Endothelial cell of umbilical vein (primary cell): ENCODE measurements around the gene EMID1. TPM values are rescaled to one million over a fixed set of nuclear protein-coding genes. Genes with fewer than 3 reads are reported as not detected.

Source experiments
- BruUV-seq: library from RNA; stranded (reverse); fragments of 400-500 nt; replicated peaks from 2 replicates; lab custom pipeline; 2021; lab: Mats Ljungman, UMichigan
- CTCF ChIA-PET: fragments of 300-600, 350-600 bp; sonication (Branson Sonifier 250); formaldehyde crosslinking; loops from one replicate; lab custom pipeline; 2021; ENCODE audit warnings: antibody characterized with exemption, inconsistent platforms; lab: Charles Lee
- POLR2A ChIA-PET: fragments of 300-600, 350-600 bp; sonication (Branson Sonifier 250); formaldehyde crosslinking; loops from one replicate; lab custom pipeline; 2021; ENCODE audit warnings: antibody characterized with exemption, inconsistent platforms; lab: Charles Lee
- DNase-seq: peaks from one replicate; pipeline ENCODE4 v3.0.0-alpha.2; 2011; ENCODE audit warnings: low read depth, low spot score
- FAIRE-seq: peaks from 2 replicates; lab custom pipeline; 2011; peaks lifted over from hg19 to GRCh38; lab: Jason Lieb, UNC
- H2AFZ ChIP-seq: 2 replicates; pipeline ENCODE4 v1.6.0; 2012; ENCODE audit warnings: low read depth, low read length, control low read depth, inconsistent platforms
- H3K27ac ChIP-seq: 2 replicates; pipeline ENCODE4 v1.5.1; 2011; ENCODE audit warnings: low read depth, mild to moderate bottlenecking, control low read depth, low read length, moderate library complexity; ENCODE audit not compliant: insufficient read depth
- H3K27me3 ChIP-seq, 2 experiments: 2 replicates each; pipeline versions ENCODE4 v1.6.0 to v1.6.1; 2011; ENCODE audit warnings: low read length in 2 of 2, mixed read lengths in 1 of 2; ENCODE audit not compliant: control insufficient read depth in 2 of 2, insufficient read depth in 2 of 2
- H3K36me3 ChIP-seq, 2 experiments: 2 replicates in 1 of 2; 3 replicates in 1 of 2; pipeline ENCODE4 v1.5.1; 2011; ENCODE audit warnings: low read length in 2 of 2, mild to moderate bottlenecking in 1 of 2, moderate library complexity in 1 of 2; ENCODE audit not compliant: control insufficient read depth in 2 of 2, insufficient read depth in 2 of 2; ENCODE audit errors: extremely low read depth in 1 of 2
- H3K4me1 ChIP-seq: 3 replicates; pipeline ENCODE4 v1.5.1; 2011; ENCODE audit warnings: mild to moderate bottlenecking, low read length; ENCODE audit not compliant: control insufficient read depth, insufficient read depth; ENCODE audit errors: extremely low read depth
- H3K4me2 ChIP-seq: 2 replicates; pipeline ENCODE4 v1.6.1; 2011; ENCODE audit warnings: low read length, control low read depth, mixed read lengths; ENCODE audit not compliant: insufficient read depth
- H3K4me3 ChIP-seq, 3 experiments: fragments of 200-600 bp in 1 of 3; sonication (generic), shearing (Covaris generic) in 1 of 3; replicated peaks in 1 of 3; 2 replicates each; pipeline ENCODE4 v1.5.1; 2011 to 2016; ENCODE audit warnings: control low read depth in 3 of 3, low read length in 3 of 3, mild to moderate bottlenecking in 2 of 3, inconsistent platforms in 1 of 3, low read depth in 1 of 3, moderate library complexity in 1 of 3; ENCODE audit not compliant: insufficient read depth in 1 of 3
- H3K79me2 ChIP-seq: 2 replicates; pipeline ENCODE4 v1.6.0; 2012; ENCODE audit warnings: low read length, inconsistent platforms; ENCODE audit not compliant: control insufficient read depth, insufficient read depth
- H3K9ac ChIP-seq: replicated peaks from 2 replicates; pipeline ENCODE3; 2011; ENCODE audit warnings: low read length, control low read depth; ENCODE audit not compliant: insufficient read depth; ENCODE audit errors: extremely low read depth
- H3K9me1 ChIP-seq: replicated peaks from 3 replicates; pipeline ENCODE4 v1.6.0; 2011; ENCODE audit warnings: mild to moderate bottlenecking, low read length; ENCODE audit not compliant: control insufficient read depth, insufficient read depth; ENCODE audit errors: extremely low read depth
- H3K9me3 ChIP-seq: replicated peaks from 2 replicates; pipeline ENCODE4 v1.5.1; 2012; ENCODE audit warnings: low read length, inconsistent platforms; ENCODE audit not compliant: control insufficient read depth, insufficient read depth
- H4K20me1 ChIP-seq: replicated peaks from 2 replicates; pipeline ENCODE3; 2011; ENCODE audit warnings: mild to moderate bottlenecking, low read length; ENCODE audit not compliant: control insufficient read depth, insufficient read depth; ENCODE audit errors: extremely low read depth
- EZH2 ChIP-seq: IDR thresholded peaks from 2 replicates; pipeline ENCODE4 v1.6.1; 2012; ENCODE audit warnings: borderline replicate concordance, low read depth, mild to moderate bottlenecking, moderate library complexity, low read length, inconsistent platforms; ENCODE audit not compliant: severe bottlenecking
- FOS ChIP-seq: IDR thresholded peaks from 2 replicates; pipeline ENCODE4 v1.6.1; 2011; ENCODE audit warnings: mild to moderate bottlenecking, low read length, moderate library complexity, borderline replicate concordance; ENCODE audit not compliant: insufficient read depth
- GATA2 ChIP-seq: IDR thresholded peaks from 2 replicates; pipeline ENCODE4 v1.7.0; 2011; ENCODE audit warnings: low read depth, mild to moderate bottlenecking, moderate library complexity, mixed read lengths, low read length; ENCODE audit not compliant: insufficient read length, insufficient read depth
- JUN ChIP-seq: IDR thresholded peaks from 2 replicates; pipeline ENCODE4 v1.6.1; 2011; ENCODE audit warnings: borderline replicate concordance, low read depth; ENCODE audit not compliant: insufficient read length, insufficient read depth
- MYC ChIP-seq: IDR thresholded peaks from one replicate; pipeline ENCODE4 v1.6.1; 2011; ENCODE audit warnings: mild to moderate bottlenecking, low read depth, low read length
- POLR2A ChIP-seq: IDR thresholded peaks from 2 replicates; pipeline ENCODE4 v1.6.1; 2012; ENCODE audit warnings: low read depth, mild to moderate bottlenecking, control low read depth, low read length
- POLR2AphosphoS5 ChIP-seq: IDR thresholded peaks from 2 replicates; pipeline ENCODE4 v1.6.1; 2012; ENCODE audit warnings: low read depth, mild to moderate bottlenecking, control low read depth, low read length, moderate library complexity; ENCODE audit not compliant: insufficient read depth
- dilution Hi-C: fragments of 300-500 bp; cut with MboI; formaldehyde crosslinking; loops from one replicate; pipeline ENCODE4 v1.15.0; 2019; ENCODE audit warnings: low sequenced_read_pairs; ENCODE audit not compliant: extremely low pct_ligation_motif_present
- intact Hi-C: fragments of 100-400 bp; cut with micrococcal nuclease; formaldehyde crosslinking; loops from one replicate; pipeline ENCODE4 v1.10.0; 2022
- polyA plus RNA-seq, 4 experiments: library from polyadenylated mRNA; depleted of rRNA in 3 of 4; stranded (reverse) in 3 of 4; unstranded in 1 of 4; fragments of >200 nt; gene quantifications; 2 replicates each; pipeline versions ENCODE4 v1.2.1 to v1.2.3, GENCODE V29; 2011 to 2012; ENCODE audit warnings: missing spikeins in 1 of 4
- total RNA-seq: library from RNA; stranded (reverse); gene quantifications from 2 replicates; pipeline ENCODE4 v1.2.3, GENCODE V29; 2021
- TF ChIP-seq, protein P1 (sequence below): IDR thresholded peaks from 2 replicates; pipeline ENCODE4 v1.6.1; 2011; ENCODE audit not compliant: insufficient read depth, insufficient read length
- TF ChIP-seq, protein P2 (sequence below), 2 donors: IDR thresholded peaks; 1 replicate in 1 of 2; 2 replicates in 1 of 2; pipeline ENCODE4 v1.5.1; 2011; ENCODE audit warnings: low read length in 2 of 2, mild to moderate bottlenecking in 2 of 2, moderate library complexity in 2 of 2, control low read depth in 1 of 2, inconsistent platforms in 1 of 2, low read depth in 1 of 2; ENCODE audit not compliant: insufficient read depth in 1 of 2; ENCODE audit errors: extremely low read depth in 1 of 2

Gene EMID1
- total and polyA plus RNA-seq, 2 donors (not counting 3 experiments of a cell fraction or from before 2014, with no cell fraction given), result 0.51 to 0.75 TPM

DNA sequence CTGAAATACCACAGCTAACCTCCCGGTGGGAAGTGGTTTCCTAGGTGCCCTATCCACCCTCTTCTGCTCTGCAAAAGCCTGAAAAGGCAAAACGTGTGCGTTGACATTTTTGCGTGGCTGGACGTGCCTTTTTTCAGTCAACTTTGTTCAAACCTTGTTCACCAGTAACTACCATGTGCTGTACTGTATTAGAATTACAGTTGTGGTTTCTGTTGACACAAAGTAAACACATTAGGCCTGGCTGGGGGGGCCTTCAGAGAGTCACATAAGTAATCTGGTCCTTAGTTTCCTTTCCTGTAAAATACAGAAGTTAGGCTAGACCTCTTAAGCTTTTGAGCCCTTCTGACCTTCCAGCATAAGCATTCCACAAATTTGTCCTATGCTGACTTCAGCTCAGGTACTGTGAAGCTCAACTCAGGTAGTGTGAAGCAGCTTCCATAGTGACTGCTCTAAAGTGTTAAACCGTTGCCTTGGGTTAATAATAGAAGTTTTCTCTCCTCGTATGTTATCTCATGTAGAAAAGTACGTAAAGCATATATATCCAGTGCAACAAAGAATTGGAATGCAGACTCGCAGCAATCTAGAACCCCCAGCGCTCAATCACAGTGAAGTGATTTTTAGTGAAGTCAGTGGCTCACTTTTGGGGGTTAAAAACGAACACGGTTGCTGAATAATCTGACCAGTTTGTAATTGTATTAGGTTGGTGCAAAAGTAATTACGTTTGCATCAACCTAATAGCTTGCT, 64.2 kb downstream of the EMID1 start:
- Histone ChIP-seq H3K4me3 (peak overlapping the region; percentile 75 to 85 (median 84)), H3K36me3 (peaks cover 10 to 35% of the 10 kb centered on the region in 2 experiments), H3K27me3 (no peaks in the 10 kb centered on the region), H3K27ac (no peak overlapping the region), H3K4me1 (peaks cover 40% of the 10 kb centered on the region), H2AFZ (no peak overlapping the region), H3K79me2 (peaks cover 86% of the 10 kb centered on the region), H4K20me1 (peaks cover 19% of the 10 kb centered on the region), H3K4me2 (peak overlapping the region; percentile 89), H3K9me1 (no peaks in the 10 kb centered on the region), H3K9me3 (no peaks in the 10 kb centered on the region), H3K9ac (peak overlapping the region; percentile 100)
- peak; percentile 16 for DNase-seq
- TF ChIP-seq EZH2 (no peak), MYC (no peak), GATA2 (no peak), POLR2AphosphoS5 (no peak), FOS (no peak), JUN (no peak), POLR2A (no peak)
- TF ChIP-seq, protein P1, sequence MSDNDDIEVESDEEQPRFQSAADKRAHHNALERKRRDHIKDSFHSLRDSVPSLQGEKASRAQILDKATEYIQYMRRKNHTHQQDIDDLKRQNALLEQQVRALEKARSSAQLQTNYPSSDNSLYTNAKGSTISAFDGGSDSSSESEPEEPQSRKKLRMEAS, result no peak
- TF ChIP-seq, protein P2, sequence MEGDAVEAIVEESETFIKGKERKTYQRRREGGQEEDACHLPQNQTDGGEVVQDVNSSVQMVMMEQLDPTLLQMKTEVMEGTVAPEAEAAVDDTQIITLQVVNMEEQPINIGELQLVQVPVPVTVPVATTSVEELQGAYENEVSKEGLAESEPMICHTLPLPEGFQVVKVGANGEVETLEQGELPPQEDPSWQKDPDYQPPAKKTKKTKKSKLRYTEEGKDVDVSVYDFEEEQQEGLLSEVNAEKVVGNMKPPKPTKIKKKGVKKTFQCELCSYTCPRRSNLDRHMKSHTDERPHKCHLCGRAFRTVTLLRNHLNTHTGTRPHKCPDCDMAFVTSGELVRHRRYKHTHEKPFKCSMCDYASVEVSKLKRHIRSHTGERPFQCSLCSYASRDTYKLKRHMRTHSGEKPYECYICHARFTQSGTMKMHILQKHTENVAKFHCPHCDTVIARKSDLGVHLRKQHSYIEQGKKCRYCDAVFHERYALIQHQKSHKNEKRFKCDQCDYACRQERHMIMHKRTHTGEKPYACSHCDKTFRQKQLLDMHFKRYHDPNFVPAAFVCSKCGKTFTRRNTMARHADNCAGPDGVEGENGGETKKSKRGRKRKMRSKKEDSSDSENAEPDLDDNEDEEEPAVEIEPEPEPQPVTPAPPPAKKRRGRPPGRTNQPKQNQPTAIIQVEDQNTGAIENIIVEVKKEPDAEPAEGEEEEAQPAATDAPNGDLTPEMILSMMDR (IDR thresholded peaks at IDR 0.05; ENCODE audit: extremely low read depth in 1 of 2, insufficient read depth in 1 of 2, low read depth in 1 of 2, low read length in 2 of 2), result no peak
- no peak for FAIRE-seq
- dilution Hi-C loops (no loop called here), intact Hi-C loops (loop anchor here (5.0 kb wide), 1 partner anchor 37 kb away; the partner anchor contains the start of gene GAS2L1)
- CTCF ChIA-PET, result no interaction called here
- no TSS peak for BruUV-seq
- POLR2A ChIA-PET, result no interaction called here
